ENCODE data around the gene TOPORS.

The TOPORS gene

GRCh38 chr9:32500768-32501167 lies 51.6 kb downstream of the TOPORS start:
- DNase-seq, result no peak

DNA sequence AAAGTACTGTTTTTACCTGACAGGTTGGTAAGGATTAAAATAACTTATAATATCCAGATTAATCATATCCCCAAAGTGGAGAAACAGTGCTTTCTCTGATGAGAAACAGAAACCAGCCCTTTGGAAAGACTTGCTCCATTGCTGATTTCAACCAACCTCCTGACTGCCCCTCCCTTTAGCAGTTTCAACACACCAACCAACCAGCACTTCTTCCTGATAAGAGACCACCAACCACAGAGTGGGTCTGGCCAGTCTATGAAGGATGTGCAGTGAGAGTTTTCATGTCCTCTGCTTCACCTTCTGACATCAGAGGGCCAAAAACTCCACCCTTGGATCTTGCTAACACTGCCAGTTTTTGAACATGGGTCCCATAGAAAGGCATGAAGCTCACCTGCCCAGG lies 54.5 kb downstream of the TOPORS start:
- no peak for DNase-seq

DNA sequence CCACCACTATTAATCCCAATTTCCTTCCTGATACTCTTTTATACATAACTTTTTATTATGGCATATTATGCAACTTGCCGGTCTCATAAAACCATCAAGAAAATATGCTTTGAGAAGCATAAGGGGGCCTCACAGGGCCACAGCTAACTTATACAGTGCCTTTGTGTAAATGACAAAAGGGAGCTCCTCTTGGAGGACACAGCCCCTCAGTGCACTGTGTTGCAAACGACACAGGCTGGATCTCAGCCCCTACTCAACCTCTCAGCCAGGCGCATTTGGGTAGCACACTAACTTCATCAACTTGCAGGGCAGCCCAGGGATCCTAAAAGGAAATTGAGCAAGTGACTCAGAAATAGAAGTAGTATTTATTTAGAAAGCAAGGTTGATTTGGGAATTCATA lies 61.8 kb downstream of the TOPORS start:
- no peak for DNase-seq
